CD4-positive, alpha-beta T cell (primary cell): Measurements from ENCODE around the gene NRXN3. TPM values are rescaled to one million over a fixed set of nuclear protein-coding genes. Genes with fewer than 3 reads are reported as not detected.

Source experiments
- ATAC-seq: fragments of 200-7000 bp; cut with Tn5 transposase; one replicate; pipeline ENCODE4 v1.10.0; 2022; ENCODE audit warnings: mild to moderate bottlenecking; ENCODE audit not compliant: poor library complexity
- CTCF ChIA-PET: fragments of 350-600 bp; sonication (Branson Sonifier 250); formaldehyde crosslinking; loops from one replicate; lab custom pipeline; 2021; ENCODE audit warnings: antibody characterized with exemption, inconsistent platforms; lab: Charles Lee
- POLR2A ChIA-PET: fragments of 350-600 bp; sonication (Branson Sonifier 250); formaldehyde crosslinking; loops from one replicate; lab custom pipeline; 2021; ENCODE audit warnings: antibody characterized with exemption, inconsistent platforms; lab: Charles Lee
- DNase-seq, 14 experiments: peaks; one replicate each; pipeline ENCODE4 v3.0.0-alpha.2; 2013 to 2020; ENCODE audit warnings: mixed read lengths in 2 of 14
- H3K27ac ChIP-seq, 2 donors: one replicate each; pipeline versions ENCODE4 v1.5.1 to v1.7.0; 2013; ENCODE audit warnings: low read length in 2 of 2, low read depth in 1 of 2, mild to moderate bottlenecking in 1 of 2
- H3K27me3 ChIP-seq, 2 experiments: 1 replicate in 1 of 2; 2 replicates in 1 of 2; pipeline versions ENCODE4 v1.6.1 to v1.7.0; 2013; ENCODE audit warnings: low read length in 2 of 2, control low read depth in 1 of 2, mild to moderate bottlenecking in 1 of 2, moderate library complexity in 1 of 2; ENCODE audit not compliant: insufficient read depth in 2 of 2, control insufficient read depth in 1 of 2
- H3K36me3 ChIP-seq: one replicate; pipeline ENCODE4 v1.6.1; 2013; ENCODE audit warnings: low read length, control low read depth; ENCODE audit not compliant: insufficient read depth
- H3K4me1 ChIP-seq: one replicate; pipeline ENCODE4 v1.6.1; 2013; ENCODE audit warnings: low read length, control low read depth; ENCODE audit not compliant: insufficient read depth
- H3K4me3 ChIP-seq: one replicate; pipeline ENCODE4 v1.5.1; 2013; ENCODE audit warnings: mild to moderate bottlenecking, low read length, moderate library complexity
- H3K9me3 ChIP-seq, 2 experiments: 1 replicate in 1 of 2; 2 replicates in 1 of 2; pipeline versions ENCODE4 v1.6.1 to v1.7.0; 2013; ENCODE audit warnings: low read length in 2 of 2, mild to moderate bottlenecking in 2 of 2, control low read depth in 1 of 2, moderate library complexity in 1 of 2; ENCODE audit not compliant: control insufficient read depth in 1 of 2, insufficient read depth in 1 of 2
- H3K27ac Mint-ChIP-seq: one replicate; pipeline ENCODE4 v1.8.0; 2020; ENCODE audit warnings: mixed read lengths
- H3K27me3 Mint-ChIP-seq: one replicate; pipeline ENCODE4 v1.8.0; 2021; ENCODE audit warnings: mixed read lengths
- H3K36me3 Mint-ChIP-seq: one replicate; pipeline ENCODE4 v1.8.0; 2021; ENCODE audit warnings: low read depth, mixed read lengths
- H3K4me1 Mint-ChIP-seq: one replicate; pipeline ENCODE4 v1.8.0; 2021; ENCODE audit warnings: low read depth, mixed read lengths
- H3K4me3 Mint-ChIP-seq: one replicate; pipeline ENCODE4 v1.8.0; 2020; ENCODE audit warnings: mild to moderate bottlenecking, mixed read lengths
- H3K9me3 Mint-ChIP-seq: one replicate; pipeline ENCODE4 v1.8.0; 2020; ENCODE audit warnings: mixed read lengths
- intact Hi-C, 2 experiments: fragments of 100-400 bp; cut with DNase I in 1 of 2; cut with micrococcal nuclease in 1 of 2; formaldehyde crosslinking; loops; one replicate each; pipeline versions ENCODE4 v1.15.1 to v1.9.0; 2023 to 2025; cut with DNase I, micrococcal nuclease
- total RNA-seq, 174 experiments: library from RNA in 2 of 174; stranded (reverse) in 2 of 174; gene quantifications; one replicate each; pipeline ENCODE4 v1.2.3 and lab custom pipeline; 2021 to 2026
- TF ChIP-seq, protein P1 (sequence below): fragments of 200-600 bp; IDR thresholded peaks from one replicate; pipeline ENCODE4 v1.8.0; 2022; ENCODE audit warnings: antibody characterized with exemption, mild to moderate bottlenecking

Gene NRXN3
- total RNA-seq, 2 experiments from 2014 or later: not detected

DNA sequence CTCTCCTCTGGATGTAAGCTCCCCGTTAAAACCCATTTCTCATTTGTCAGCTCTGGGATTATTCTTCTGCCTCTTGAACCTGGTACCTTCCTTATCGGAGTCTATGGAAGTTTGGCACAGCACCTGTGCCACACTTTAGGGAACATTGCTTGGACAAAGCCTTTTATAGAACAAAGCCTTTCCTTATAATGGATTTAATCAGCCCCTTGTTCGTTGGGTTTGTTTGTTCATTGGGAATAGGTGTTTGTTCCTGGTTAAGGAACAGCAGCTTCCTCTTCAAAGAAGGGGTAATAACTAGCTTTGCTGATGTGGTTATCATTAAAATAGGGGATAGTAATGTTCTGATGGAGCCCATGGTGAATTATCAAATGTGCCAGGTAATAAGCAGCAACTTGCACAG lies 70.4 kb downstream of the NRXN3 start:
- POLR2A ChIA-PET: no interaction called here
- intact Hi-C loops: no loop called here
- Mint-ChIP-seq H3K27ac (no peak overlapping the region), H3K9me3 (no peaks in the 10 kb centered on the region), H3K27me3 (peaks cover 4% of the 10 kb centered on the region), H3K36me3 (no peaks in the 10 kb centered on the region), H3K4me3 (no peak overlapping the region), H3K4me1 (no peaks in the 10 kb centered on the region)
- Histone ChIP-seq H3K27ac (no peak overlapping the region), H3K36me3 (no peaks in the 10 kb centered on the region), H3K4me1 (no peaks in the 10 kb centered on the region), H3K4me3 (no peak overlapping the region), H3K9me3 (peaks cover 0 to 22% of the 10 kb centered on the region in 2 experiments), H3K27me3 (no peaks in the 10 kb centered on the region)
- DNase-seq (no peak), ATAC-seq (no peak)
- CTCF ChIA-PET: no interaction called here
- TF ChIP-seq, protein P1, sequence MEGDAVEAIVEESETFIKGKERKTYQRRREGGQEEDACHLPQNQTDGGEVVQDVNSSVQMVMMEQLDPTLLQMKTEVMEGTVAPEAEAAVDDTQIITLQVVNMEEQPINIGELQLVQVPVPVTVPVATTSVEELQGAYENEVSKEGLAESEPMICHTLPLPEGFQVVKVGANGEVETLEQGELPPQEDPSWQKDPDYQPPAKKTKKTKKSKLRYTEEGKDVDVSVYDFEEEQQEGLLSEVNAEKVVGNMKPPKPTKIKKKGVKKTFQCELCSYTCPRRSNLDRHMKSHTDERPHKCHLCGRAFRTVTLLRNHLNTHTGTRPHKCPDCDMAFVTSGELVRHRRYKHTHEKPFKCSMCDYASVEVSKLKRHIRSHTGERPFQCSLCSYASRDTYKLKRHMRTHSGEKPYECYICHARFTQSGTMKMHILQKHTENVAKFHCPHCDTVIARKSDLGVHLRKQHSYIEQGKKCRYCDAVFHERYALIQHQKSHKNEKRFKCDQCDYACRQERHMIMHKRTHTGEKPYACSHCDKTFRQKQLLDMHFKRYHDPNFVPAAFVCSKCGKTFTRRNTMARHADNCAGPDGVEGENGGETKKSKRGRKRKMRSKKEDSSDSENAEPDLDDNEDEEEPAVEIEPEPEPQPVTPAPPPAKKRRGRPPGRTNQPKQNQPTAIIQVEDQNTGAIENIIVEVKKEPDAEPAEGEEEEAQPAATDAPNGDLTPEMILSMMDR: no peak

DNA sequence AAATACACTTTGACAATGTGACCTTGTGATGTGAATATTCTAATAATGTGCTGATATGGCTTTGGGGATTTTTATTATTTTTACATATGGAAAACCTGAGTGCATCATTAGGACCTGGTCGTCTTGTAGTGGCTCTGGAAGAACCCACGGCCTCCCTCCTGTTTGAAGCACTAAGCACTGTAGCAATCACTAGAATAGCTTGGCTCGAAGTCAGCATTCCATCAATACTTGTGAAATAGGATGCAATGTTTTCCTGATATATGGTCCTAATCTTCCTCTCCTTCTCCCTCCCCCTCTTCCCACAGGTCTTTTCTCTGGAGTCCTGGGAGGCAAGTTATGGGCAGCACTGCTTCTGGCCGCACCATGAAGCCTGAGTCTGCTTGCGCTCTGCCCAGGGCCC lies 71.9 kb downstream of the NRXN3 start:
- CTCF ChIA-PET: no interaction called here
- Mint-ChIP-seq H3K27ac (no peak overlapping the region), H3K4me1 (no peaks in the 10 kb centered on the region), H3K9me3 (no peaks in the 10 kb centered on the region), H3K27me3 (no peaks in the 10 kb centered on the region), H3K36me3 (no peaks in the 10 kb centered on the region), H3K4me3 (no peak overlapping the region)
- DNase-seq (no peak), ATAC-seq (no peak)
- peaks cover 0 to 22% of the 10 kb centered on the region in 2 experiments for H3K9me3 ChIP-seq
- no peaks in the 10 kb centered on the region for H3K27me3 ChIP-seq
- intact Hi-C loops: no loop called here
- H3K4me1 ChIP-seq: no peaks in the 10 kb centered on the region
- TF ChIP-seq, protein P1: no peak
- no peak overlapping the region for H3K27ac ChIP-seq
- POLR2A ChIA-PET: no interaction called here
- no peak overlapping the region for H3K4me3 ChIP-seq
- no peaks in the 10 kb centered on the region for H3K36me3 ChIP-seq

DNA sequence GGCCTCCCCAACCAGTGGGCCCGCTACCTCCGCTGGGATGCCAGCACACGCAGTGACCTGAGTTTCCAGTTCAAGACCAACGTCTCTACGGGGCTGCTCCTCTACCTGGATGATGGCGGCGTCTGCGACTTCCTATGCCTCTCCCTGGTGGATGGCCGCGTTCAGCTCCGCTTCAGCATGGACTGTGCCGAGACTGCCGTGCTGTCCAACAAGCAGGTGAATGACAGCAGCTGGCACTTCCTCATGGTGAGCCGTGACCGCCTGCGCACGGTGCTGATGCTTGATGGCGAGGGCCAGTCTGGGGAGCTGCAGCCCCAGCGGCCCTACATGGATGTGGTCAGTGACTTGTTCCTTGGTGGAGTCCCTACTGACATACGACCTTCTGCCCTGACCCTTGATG lies 73.0 kb downstream of the NRXN3 start:
- Mint-ChIP-seq H3K9me3 (no peaks in the 10 kb centered on the region), H3K4me1 (no peaks in the 10 kb centered on the region), H3K36me3 (no peaks in the 10 kb centered on the region), H3K4me3 (no peak overlapping the region), H3K27ac (no peak overlapping the region), H3K27me3 (no peaks in the 10 kb centered on the region)
- no peak overlapping the region for H3K27ac ChIP-seq
- peaks cover 0 to 16% of the 10 kb centered on the region in 2 experiments for H3K9me3 ChIP-seq
- no peak overlapping the region for H3K4me3 ChIP-seq
- ChIA-PET CTCF (no interaction called here), POLR2A (no interaction called here)
- H3K36me3 ChIP-seq: no peaks in the 10 kb centered on the region
- no peaks in the 10 kb centered on the region for H3K4me1 ChIP-seq
- DNase-seq (no peak), ATAC-seq (no peak)
- no peaks in the 10 kb centered on the region for H3K27me3 ChIP-seq
- TF ChIP-seq, protein P1: no peak
- intact Hi-C loops: no loop called here
